SK-N-MC (cell line): ENCODE results near the gene TTLL5.

Source experiments
- DNase-seq: peaks from one replicate; pipeline ENCODE4 v3.0.0-alpha.2; 2011; ENCODE audit warnings: low read depth, low spot score
- H3K27ac ChIP-seq: fragments of 200-600 bp; sonication (generic); 2 replicates; pipeline ENCODE4 v1.5.1; 2016; ENCODE audit warnings: mixed run types
- H3K36me3 ChIP-seq: fragments of 200-600 bp; sonication (generic); 2 replicates; pipeline ENCODE4 v1.6.1; 2017; ENCODE audit warnings: antibody characterized with exemption, low read length, mixed read lengths; ENCODE audit not compliant: insufficient read depth
- H3K4me3 ChIP-seq: fragments of 200-600 bp; sonication (generic); 2 replicates; pipeline ENCODE4 v1.5.1; 2016
- H3K9ac ChIP-seq: fragments of 200-600 bp; sonication (generic); 2 replicates; pipeline ENCODE4 v1.8.0; 2017; ENCODE audit warnings: mixed run types, mixed read lengths; ENCODE audit not compliant: insufficient read length
- H3K9me3 ChIP-seq: fragments of 200-600 bp; sonication (generic); 2 replicates; pipeline ENCODE4 v1.6.1; 2017; ENCODE audit warnings: low read depth, mild to moderate bottlenecking, antibody characterized with exemption, low read length, moderate library complexity, mixed read lengths
- EZH2 ChIP-seq: fragments of 200-600 bp; sonication (generic); IDR thresholded peaks from one replicate; pipeline ENCODE4 v1.6.1; 2017; ENCODE audit warnings: antibody characterized with exemption
- FOXP2 ChIP-seq: optimal IDR thresholded peaks from 2 replicates; pipeline ENCODE3; 2011; ENCODE audit warnings: mild to moderate bottlenecking, moderate library complexity; ENCODE audit not compliant: insufficient read depth; ENCODE audit errors: extremely low read length, control extremely low read depth
- POLR2AphosphoS5 ChIP-seq: IDR thresholded peaks from 2 replicates; pipeline ENCODE4 v1.6.1; 2012; ENCODE audit warnings: mild to moderate bottlenecking, low read depth, low read length, borderline replicate concordance

TTLL5 gene

DNA sequence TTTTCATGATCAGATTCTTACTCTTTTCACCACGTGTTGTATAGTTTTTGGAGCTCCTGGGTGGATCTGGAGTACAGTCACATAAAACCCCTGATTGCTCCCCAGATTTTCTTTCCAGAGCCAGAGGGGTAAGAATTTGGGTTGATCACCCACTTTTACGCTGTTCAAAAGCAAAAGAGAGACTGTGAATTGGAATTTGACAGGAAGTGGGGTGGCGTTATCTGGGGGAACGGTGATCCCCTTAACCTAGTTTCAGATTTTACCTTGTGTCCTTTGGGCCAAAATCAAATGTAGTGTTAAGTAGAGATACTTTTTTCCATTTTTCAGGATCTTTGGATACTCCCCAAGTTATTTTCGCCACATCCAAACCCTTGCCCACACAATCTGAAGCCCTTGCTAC is 245.2 kb downstream of the TTLL5 start:
- H3K36me3 ChIP-seq: no peaks in the 10 kb centered on the region
- H3K9ac ChIP-seq: no peak overlapping the region
- DNase-seq: no peak
- no peaks in the 10 kb centered on the region for H3K9me3 ChIP-seq
- 0 out of 2 replicates have a peak overlapping the region, but pooled peaks have one; percentile 9 for H3K27ac ChIP-seq
- TF ChIP-seq EZH2 (no peak), FOXP2 (no peak), POLR2AphosphoS5 (no peak)
- no peak overlapping the region for H3K4me3 ChIP-seq

DNA sequence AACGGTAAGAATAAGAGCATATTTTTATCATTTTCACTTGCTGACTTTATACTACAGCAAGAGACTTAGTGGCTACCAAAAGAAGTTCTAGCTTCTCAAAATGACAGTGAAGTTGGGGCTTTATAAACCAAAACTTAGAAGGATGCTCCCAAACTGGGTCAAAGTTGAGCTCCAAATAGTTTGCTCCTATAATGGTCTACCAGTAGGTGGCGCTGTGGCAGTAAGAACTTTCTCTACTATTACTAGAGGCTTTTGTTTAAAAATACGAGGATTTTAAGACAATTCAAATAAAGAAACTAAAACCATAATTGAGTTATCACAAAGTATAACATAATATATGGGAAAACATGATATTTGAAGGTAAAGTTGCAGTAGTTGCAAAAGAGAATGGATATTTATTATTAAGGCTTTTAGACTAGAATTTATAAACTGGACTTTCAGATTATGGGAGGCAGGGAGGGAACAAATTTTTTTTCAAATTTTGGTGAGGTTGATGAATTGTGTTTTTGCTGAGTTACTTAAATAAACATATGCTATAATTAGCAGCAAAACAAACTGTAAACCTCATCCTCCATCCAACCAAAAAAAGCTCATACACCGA is 245.7 kb downstream of the TTLL5 start:
- TF ChIP-seq FOXP2 (no peak), POLR2AphosphoS5 (no peak), EZH2 (no peak)
- H3K4me3 ChIP-seq: no peak overlapping the region
- H3K9me3 ChIP-seq: no peaks in the 10 kb centered on the region
- H3K9ac ChIP-seq: no peak overlapping the region
- H3K36me3 ChIP-seq: no peaks in the 10 kb centered on the region
- DNase-seq: no peak
- H3K27ac ChIP-seq: no peak overlapping the region

DNA sequence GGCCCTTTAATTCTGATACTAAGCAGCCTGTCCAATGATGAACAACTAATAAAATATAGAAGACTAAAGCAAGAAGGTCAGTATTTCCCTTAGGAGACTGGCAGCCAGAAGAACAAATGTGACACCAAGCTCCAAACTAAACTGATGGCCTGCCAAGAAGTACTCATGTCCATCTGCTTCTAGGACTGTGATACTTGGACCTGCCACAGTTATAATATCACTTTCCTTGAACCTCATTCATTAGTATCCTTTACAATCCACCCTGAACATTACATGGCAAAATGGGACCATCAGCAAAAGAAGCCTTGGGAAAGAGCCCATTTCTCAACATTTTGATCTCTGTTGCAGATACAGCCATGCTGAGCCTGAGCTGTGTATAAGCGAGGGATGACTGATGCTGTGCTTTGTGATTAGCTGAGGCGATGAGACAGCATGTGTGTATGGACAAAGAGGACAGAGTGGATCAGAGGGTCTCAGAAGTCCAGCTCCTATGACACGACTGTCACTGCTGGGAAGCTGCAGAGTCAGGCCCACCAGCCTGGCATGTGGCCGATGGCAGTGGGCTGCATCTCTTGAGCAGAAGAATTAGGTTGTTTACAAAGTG is 246.8 kb downstream of the TTLL5 start:
- no peak for TF ChIP-seq EZH2
- no peak for TF ChIP-seq FOXP2
- TF ChIP-seq POLR2AphosphoS5: no peak
- Histone ChIP-seq H3K4me3 (no peak overlapping the region), H3K27ac (no peak overlapping the region), H3K9ac (no peak overlapping the region), H3K9me3 (no peaks in the 10 kb centered on the region), H3K36me3 (no peaks in the 10 kb centered on the region)
- no peak for DNase-seq

DNA sequence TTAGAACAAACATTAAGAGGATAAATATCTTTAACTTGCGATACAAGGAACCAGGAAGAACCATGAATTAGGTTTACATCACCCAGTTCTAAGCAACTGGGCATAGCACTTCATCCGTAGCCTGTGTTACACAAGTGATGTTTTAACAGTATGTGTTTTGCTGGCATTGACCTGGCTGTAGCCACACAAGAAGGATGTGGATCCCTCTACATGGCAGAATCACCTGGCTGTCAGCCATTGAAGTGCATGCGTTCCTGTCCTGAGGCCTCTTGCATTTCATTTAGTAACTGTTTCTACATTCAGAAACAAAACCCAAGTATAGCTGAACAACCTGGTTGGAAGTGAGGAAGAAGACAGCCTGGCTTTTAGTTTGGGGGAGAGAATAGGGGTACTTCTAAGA is 248.6 kb downstream of the TTLL5 start:
- DNase-seq: no peak

DNA sequence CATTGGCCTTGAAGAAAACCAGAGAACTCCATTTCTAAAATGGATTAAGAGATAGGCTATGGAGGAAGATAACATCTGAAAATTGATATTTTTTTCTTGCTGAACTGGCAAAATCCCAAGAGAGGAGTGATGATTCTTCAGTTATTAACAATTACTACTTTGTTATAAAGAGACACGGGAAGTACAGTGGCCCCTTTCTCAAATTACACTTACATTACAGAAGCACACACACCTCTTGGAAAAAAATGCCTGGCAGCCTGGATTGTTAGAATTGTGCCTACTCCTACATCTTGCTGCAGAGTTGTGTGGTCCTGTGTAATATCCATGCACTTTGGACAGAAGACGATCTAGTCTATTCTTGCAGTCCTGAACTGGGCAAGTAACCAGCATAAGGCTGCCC is 249.0 kb downstream of the TTLL5 start:
- H3K27ac ChIP-seq: no peak overlapping the region
- no peak for DNase-seq

More for the DNA sequence above, 248.6 kb downstream of the TTLL5 start:
- TF ChIP-seq EZH2: no peak
- no peak for TF ChIP-seq FOXP2
- no peak for TF ChIP-seq POLR2AphosphoS5
- Histone ChIP-seq H3K9ac (no peak overlapping the region), H3K4me3 (no peak overlapping the region), H3K27ac (no peak overlapping the region), H3K36me3 (no peaks in the 10 kb centered on the region), H3K9me3 (no peaks in the 10 kb centered on the region)

DNA sequence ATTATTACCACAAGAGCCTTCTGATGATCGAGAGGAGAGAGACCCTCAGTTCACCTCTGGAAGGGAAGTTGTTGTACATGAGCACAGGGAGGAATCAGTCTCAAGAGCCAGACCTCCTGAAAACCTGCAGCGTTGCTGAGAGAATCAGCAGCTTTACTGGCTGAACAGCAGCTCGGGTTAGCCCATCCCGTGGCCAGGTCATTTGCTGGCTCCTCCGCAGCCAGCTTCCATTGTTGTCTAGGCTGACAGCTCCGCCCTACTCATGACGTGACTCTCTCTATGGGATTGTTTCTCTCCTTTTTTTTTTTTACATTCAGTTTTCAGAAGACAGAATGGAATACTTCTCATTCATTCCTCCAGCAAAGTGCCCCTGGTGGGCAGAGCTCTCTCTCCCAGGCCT is 250.8 kb downstream of the TTLL5 start:
- no peaks in the 10 kb centered on the region for H3K9me3 ChIP-seq
- TF ChIP-seq FOXP2 (no peak), EZH2 (no peak), POLR2AphosphoS5 (no peak)
- no peak overlapping the region for H3K4me3 ChIP-seq
- no peak for DNase-seq
- H3K27ac ChIP-seq: no peak overlapping the region
- H3K36me3 ChIP-seq: no peaks in the 10 kb centered on the region
- H3K9ac ChIP-seq: no peak overlapping the region

More for the DNA sequence above, 249.0 kb downstream of the TTLL5 start:
- TF ChIP-seq POLR2AphosphoS5 (no peak), EZH2 (no peak), FOXP2 (no peak)
- no peak overlapping the region for H3K4me3 ChIP-seq
- no peak overlapping the region for H3K9ac ChIP-seq
- no peaks in the 10 kb centered on the region for H3K36me3 ChIP-seq
- no peaks in the 10 kb centered on the region for H3K9me3 ChIP-seq

DNA sequence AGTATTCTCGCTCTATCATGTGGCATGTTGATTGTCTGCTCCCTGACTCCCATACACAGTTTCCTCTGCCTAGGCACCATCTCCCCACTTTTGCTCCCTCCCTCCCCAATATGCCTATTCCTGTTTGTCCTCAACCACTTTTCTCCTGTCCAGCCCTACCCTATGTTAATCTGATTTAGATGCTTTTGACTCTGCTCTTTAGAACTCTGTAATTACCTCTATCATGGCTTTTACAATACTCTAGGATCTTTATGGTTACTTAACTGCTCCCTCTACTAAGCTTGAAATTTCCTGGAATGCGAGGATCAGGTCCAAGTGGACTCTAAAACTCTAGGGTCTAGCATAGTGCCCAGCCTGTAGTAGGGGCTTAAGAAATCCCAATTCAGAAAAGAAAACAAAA is 252.1 kb downstream of the TTLL5 start:
- Histone ChIP-seq H3K9me3 (no peaks in the 10 kb centered on the region), H3K4me3 (no peak overlapping the region), H3K9ac (no peak overlapping the region), H3K27ac (no peak overlapping the region), H3K36me3 (no peaks in the 10 kb centered on the region)
- no peak for TF ChIP-seq FOXP2
- TF ChIP-seq EZH2: no peak
- TF ChIP-seq POLR2AphosphoS5: no peak
- no peak for DNase-seq

DNA sequence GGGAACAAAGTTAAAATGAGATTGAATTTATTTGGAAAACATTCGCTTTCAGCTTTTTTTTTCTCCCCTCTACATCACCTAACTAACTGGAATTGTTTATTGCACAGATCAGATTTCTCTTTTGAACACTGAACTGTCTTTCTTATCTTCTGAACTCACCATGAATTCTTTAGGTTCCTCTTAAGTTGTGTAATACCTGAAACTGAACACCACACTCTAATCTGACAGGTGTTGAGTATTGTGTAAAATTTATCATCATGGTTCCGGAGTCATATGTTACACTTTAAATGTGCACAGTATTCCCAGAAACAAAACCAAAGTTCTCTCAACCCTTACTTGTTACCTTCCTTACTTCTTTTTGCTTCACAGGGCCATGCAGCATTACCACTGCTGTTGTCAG is 254.0 kb downstream of the TTLL5 start:
- Histone ChIP-seq H3K4me3 (no peak overlapping the region), H3K36me3 (no peaks in the 10 kb centered on the region), H3K9ac (no peak overlapping the region), H3K9me3 (no peaks in the 10 kb centered on the region), H3K27ac (no peak overlapping the region)
- TF ChIP-seq POLR2AphosphoS5 (no peak), EZH2 (no peak), FOXP2 (no peak)
- DNase-seq: no peak
